Type B pancreatic cell (in vitro differentiated cells): ENCODE results near the gene PRPF18. TPM values are rescaled to one million over a fixed set of nuclear protein-coding genes. Genes with fewer than 3 reads are reported as not detected.
A peak's percentile ranks its signal among the peaks of the same experiment; 100 is the strongest.

Experiments used
- DNase-seq: peaks from one replicate; pipeline ENCODE4 v3.0.0; 2021; ENCODE audit warnings: mixed read lengths; ENCODE audit not compliant: unreplicated experiment; ENCODE audit errors: extremely low spot score
- H3K27ac Mint-ChIP-seq: 2 replicates; pipeline ENCODE4 v1.8.0; 2021; ENCODE audit warnings: mild to moderate bottlenecking, mixed read lengths
- H3K27me3 Mint-ChIP-seq: 2 replicates; pipeline ENCODE4 v1.8.0; 2021; ENCODE audit warnings: mixed read lengths
- H3K36me3 Mint-ChIP-seq: 2 replicates; pipeline ENCODE4 v1.8.0; 2021; ENCODE audit warnings: mixed read lengths
- H3K4me1 Mint-ChIP-seq: one replicate; pipeline ENCODE4 v1.8.0; 2021; ENCODE audit warnings: mixed read lengths; ENCODE audit not compliant: unreplicated experiment
- H3K4me3 Mint-ChIP-seq: 2 replicates; pipeline ENCODE4 v1.8.0; 2021; ENCODE audit warnings: mild to moderate bottlenecking, mixed read lengths
- H3K9me3 Mint-ChIP-seq: 2 replicates; pipeline ENCODE4 v1.8.0; 2021; ENCODE audit warnings: mixed read lengths
- CTCF ChIP-seq: fragments of 200-600 bp; sonication (generic); conservative IDR thresholded peaks from 2 replicates; pipeline ENCODE4 v1.5.0; 2021; ENCODE audit warnings: antibody characterized with exemption, mild to moderate bottlenecking
- total RNA-seq: library from RNA; stranded (reverse); gene quantifications from 2 replicates; pipeline ENCODE4 v1.2.1, GENCODE V29; 2021; ENCODE audit warnings: low replicate concordance

The PRPF18 gene
- total RNA-seq, 1 donor from 2014 or later: 16.7 TPM

GRCh38 chr10:13604357-13605040 is 17.7 kb downstream of the PRPF18 start:
- H3K36me3 Mint-ChIP-seq: peaks cover 14% of the 10 kb centered on the region
- DNase-seq: no peak
- H3K27me3 Mint-ChIP-seq: no peaks in the 10 kb centered on the region
- no peak for TF ChIP-seq CTCF
- peaks cover 6% of the 10 kb centered on the region for H3K4me1 Mint-ChIP-seq
- no peak overlapping the region for H3K4me3 Mint-ChIP-seq
- no peak overlapping the region for H3K27ac Mint-ChIP-seq
- no peaks in the 10 kb centered on the region for H3K9me3 Mint-ChIP-seq

- DNase-seq: no peak
- peak overlapping the region; percentile 41 for H3K27ac Mint-ChIP-seq
- H3K36me3 Mint-ChIP-seq: peaks cover 11% of the 10 kb centered on the region
- no peak for TF ChIP-seq CTCF
- H3K9me3 Mint-ChIP-seq: no peaks in the 10 kb centered on the region
- peaks cover 6% of the 10 kb centered on the region for H3K4me1 Mint-ChIP-seq
- no peak overlapping the region for H3K4me3 Mint-ChIP-seq
- H3K27me3 Mint-ChIP-seq: no peaks in the 10 kb centered on the region
Observed at GRCh38 chr10:13608246-13608853, 21.6 kb downstream of the PRPF18 start.

GRCh38 chr10:13612654-13613373 is 26.0 kb downstream of the PRPF18 start:
- H3K4me3 Mint-ChIP-seq: no peak overlapping the region
- no peak for DNase-seq
- peaks cover 21% of the 10 kb centered on the region for H3K36me3 Mint-ChIP-seq
- H3K9me3 Mint-ChIP-seq: no peaks in the 10 kb centered on the region
- H3K27ac Mint-ChIP-seq: no peak overlapping the region
- no peak for TF ChIP-seq CTCF
- no peaks in the 10 kb centered on the region for H3K27me3 Mint-ChIP-seq
- H3K4me1 Mint-ChIP-seq: peaks cover 36% of the 10 kb centered on the region

GRCh38 chr10:13613519-13613918 is 26.8 kb downstream of the PRPF18 start:
- H3K27ac Mint-ChIP-seq: no peak overlapping the region
- H3K36me3 Mint-ChIP-seq: peaks cover 26% of the 10 kb centered on the region
- peaks cover 33% of the 10 kb centered on the region for H3K4me1 Mint-ChIP-seq
- no peak overlapping the region for H3K4me3 Mint-ChIP-seq
- no peak for DNase-seq
- H3K27me3 Mint-ChIP-seq: no peaks in the 10 kb centered on the region
- no peaks in the 10 kb centered on the region for H3K9me3 Mint-ChIP-seq
- TF ChIP-seq CTCF: peak; percentile 72

- Mint-ChIP-seq H3K9me3 (no peaks in the 10 kb centered on the region), H3K36me3 (peaks cover 34% of the 10 kb centered on the region), H3K4me1 (peaks cover 30% of the 10 kb centered on the region), H3K27me3 (no peaks in the 10 kb centered on the region), H3K27ac (peak overlapping the region; percentile 96), H3K4me3 (peak overlapping the region; percentile 69)
- TF ChIP-seq CTCF: no peak
- no peak for DNase-seq
Observed at GRCh38 chr10:13614530-13615332, 28.0 kb downstream of the PRPF18 start.
